OCI-LY3 (cell line): ENCODE data around the gene RCN2.

Source experiments
- H2AFZ ChIP-seq: fragments of 200-600, 300-600 bp; shearing (Covaris generic); 2 replicates; pipeline ENCODE4 v1.6.0; 2014; ENCODE audit warnings: antibody characterized with exemption, low read depth, low read length
- H3K27ac ChIP-seq: fragments of 200-600, 300-600 bp; sonication (generic); 2 replicates; pipeline ENCODE4 v1.5.1; 2014; ENCODE audit warnings: mild to moderate bottlenecking, low read length, moderate library complexity, mixed read lengths
- H3K27me3 ChIP-seq: fragments of 200-600, 300-600 bp; sonication (generic); 2 replicates; pipeline ENCODE4 v1.6.1; 2014; ENCODE audit warnings: low read depth, low read length, mixed read lengths
- H3K36me3 ChIP-seq: fragments of 200-600, 300-600 bp; sonication (generic); replicated peaks from 2 replicates; pipeline ENCODE3; 2014; ENCODE audit warnings: low read depth, low read length, mixed read lengths
- H3K4me1 ChIP-seq: fragments of 300-600, 200-600 bp; sonication (generic); 2 replicates; pipeline ENCODE4 v1.6.1; 2014; ENCODE audit warnings: low read length, mixed read lengths
- H3K4me2 ChIP-seq: fragments of 200-600, 300-600 bp; sonication (generic); 2 replicates; pipeline ENCODE4 v1.6.1; 2014; ENCODE audit warnings: low read length, mixed read lengths
- H3K4me3 ChIP-seq: fragments of 300-600, 200-600 bp; sonication (generic); 2 replicates; pipeline ENCODE4 v1.5.1; 2014; ENCODE audit warnings: antibody characterized with exemption, mild to moderate bottlenecking, low read length, moderate library complexity
- H3K79me2 ChIP-seq: fragments of 300-600, 200-600 bp; shearing (Covaris generic); 2 replicates; pipeline ENCODE4 v1.6.1; 2014; ENCODE audit warnings: mild to moderate bottlenecking, low read length, mixed read lengths
- H3K9ac ChIP-seq: fragments of 300-600, 200-600 bp; shearing (Covaris generic); 2 replicates; pipeline ENCODE4 v1.6.0; 2014; ENCODE audit warnings: mild to moderate bottlenecking, low read length, moderate library complexity
- H3K9me3 ChIP-seq: fragments of 200-600, 300-600 bp; shearing (Covaris generic); 2 replicates; pipeline ENCODE4 v1.6.1; 2014; ENCODE audit warnings: low read length, mixed read lengths; ENCODE audit not compliant: insufficient read depth
- H4K20me1 ChIP-seq: fragments of 200-600, 300-600 bp; sonication (generic); 2 replicates; pipeline ENCODE4 v1.6.1; 2016; ENCODE audit warnings: low read length, mixed read lengths; ENCODE audit not compliant: insufficient read depth
- EZH2phosphoT487 ChIP-seq: fragments of 200-600 bp; shearing (Covaris generic); IDR thresholded peaks from 2 replicates; pipeline ENCODE4 v1.6.1; 2018; ENCODE audit warnings: antibody characterized with exemption, mixed run types, low read depth
- TF ChIP-seq, protein P1 (sequence below): fragments of 200-600, 300-600 bp; sonication (generic); IDR thresholded peaks from 2 replicates; pipeline ENCODE4 v1.5.1; 2014; ENCODE audit warnings: antibody characterized with exemption, low read length, low read depth

Gene RCN2

DNA sequence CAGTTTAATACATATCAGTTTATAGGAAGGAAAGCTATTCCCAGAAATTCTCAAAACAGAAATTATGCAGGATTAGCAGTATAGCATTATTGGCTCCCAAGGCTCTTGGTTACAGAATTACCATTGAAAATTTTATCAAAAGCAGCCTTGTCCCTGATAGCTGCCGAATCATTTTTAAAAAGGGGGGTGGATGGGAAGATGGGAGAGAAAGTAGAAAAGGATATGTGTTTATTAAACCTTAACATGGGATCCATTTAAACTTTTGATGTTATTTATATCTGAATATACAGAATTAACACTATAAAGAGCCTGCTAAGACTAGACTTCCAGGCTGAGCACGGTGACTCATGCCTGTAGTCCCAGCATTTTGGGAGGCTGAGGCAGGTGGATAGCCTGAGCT, 10.8 kb downstream of the RCN2 start:
- no peaks in the 10 kb centered on the region for H3K9me3 ChIP-seq
- no peak overlapping the region for H2AFZ ChIP-seq
- no peak overlapping the region for H3K4me2 ChIP-seq
- TF ChIP-seq EZH2phosphoT487: no peak
- TF ChIP-seq, protein P1, sequence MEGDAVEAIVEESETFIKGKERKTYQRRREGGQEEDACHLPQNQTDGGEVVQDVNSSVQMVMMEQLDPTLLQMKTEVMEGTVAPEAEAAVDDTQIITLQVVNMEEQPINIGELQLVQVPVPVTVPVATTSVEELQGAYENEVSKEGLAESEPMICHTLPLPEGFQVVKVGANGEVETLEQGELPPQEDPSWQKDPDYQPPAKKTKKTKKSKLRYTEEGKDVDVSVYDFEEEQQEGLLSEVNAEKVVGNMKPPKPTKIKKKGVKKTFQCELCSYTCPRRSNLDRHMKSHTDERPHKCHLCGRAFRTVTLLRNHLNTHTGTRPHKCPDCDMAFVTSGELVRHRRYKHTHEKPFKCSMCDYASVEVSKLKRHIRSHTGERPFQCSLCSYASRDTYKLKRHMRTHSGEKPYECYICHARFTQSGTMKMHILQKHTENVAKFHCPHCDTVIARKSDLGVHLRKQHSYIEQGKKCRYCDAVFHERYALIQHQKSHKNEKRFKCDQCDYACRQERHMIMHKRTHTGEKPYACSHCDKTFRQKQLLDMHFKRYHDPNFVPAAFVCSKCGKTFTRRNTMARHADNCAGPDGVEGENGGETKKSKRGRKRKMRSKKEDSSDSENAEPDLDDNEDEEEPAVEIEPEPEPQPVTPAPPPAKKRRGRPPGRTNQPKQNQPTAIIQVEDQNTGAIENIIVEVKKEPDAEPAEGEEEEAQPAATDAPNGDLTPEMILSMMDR: no peak
- H3K27ac ChIP-seq: no peak overlapping the region
- peaks cover 42% of the 10 kb centered on the region for H3K36me3 ChIP-seq
- H3K4me1 ChIP-seq: peaks cover 8% of the 10 kb centered on the region
- no peaks in the 10 kb centered on the region for H4K20me1 ChIP-seq
- H3K27me3 ChIP-seq: no peaks in the 10 kb centered on the region
- no peaks in the 10 kb centered on the region for H3K79me2 ChIP-seq
- H3K4me3 ChIP-seq: no peak overlapping the region
- no peak overlapping the region for H3K9ac ChIP-seq

DNA sequence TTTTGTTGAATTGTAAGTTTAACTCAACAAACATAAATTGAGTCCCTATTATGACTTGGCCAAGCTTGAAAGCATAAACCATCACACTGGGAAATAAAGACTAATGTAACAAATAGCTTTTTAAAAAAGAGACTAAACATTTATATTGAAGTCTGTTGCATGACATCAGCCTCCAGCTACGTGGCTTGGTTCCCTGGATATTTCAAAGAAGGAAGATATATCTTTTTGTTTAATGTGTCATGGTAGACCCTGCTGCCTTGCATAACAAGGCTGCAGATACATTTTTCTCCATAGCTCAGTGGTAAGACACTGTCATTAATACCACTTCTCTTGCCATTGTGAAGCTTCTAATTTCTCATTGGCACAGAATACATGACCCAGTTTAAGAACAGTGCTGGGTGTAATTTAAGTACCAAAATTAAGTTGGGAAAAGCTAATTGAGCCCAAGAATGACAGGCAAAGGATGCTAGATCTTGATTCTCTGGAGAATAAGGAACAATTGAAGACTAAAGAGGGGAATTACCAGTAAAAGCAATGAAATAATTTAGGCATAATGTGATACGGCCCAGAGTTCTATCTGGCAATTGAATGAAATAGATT, 14.0 kb downstream of the RCN2 start:
- Histone ChIP-seq H4K20me1 (no peaks in the 10 kb centered on the region), H3K9me3 (no peaks in the 10 kb centered on the region), H3K27me3 (no peaks in the 10 kb centered on the region), H3K79me2 (no peaks in the 10 kb centered on the region), H3K36me3 (peaks cover 52% of the 10 kb centered on the region), H3K9ac (no peak overlapping the region), H2AFZ (no peak overlapping the region), H3K4me2 (no peak overlapping the region), H3K27ac (no peak overlapping the region), H3K4me3 (no peak overlapping the region), H3K4me1 (peaks cover 6% of the 10 kb centered on the region)
- no peak for TF ChIP-seq EZH2phosphoT487
- TF ChIP-seq, protein P1: no peak

DNA sequence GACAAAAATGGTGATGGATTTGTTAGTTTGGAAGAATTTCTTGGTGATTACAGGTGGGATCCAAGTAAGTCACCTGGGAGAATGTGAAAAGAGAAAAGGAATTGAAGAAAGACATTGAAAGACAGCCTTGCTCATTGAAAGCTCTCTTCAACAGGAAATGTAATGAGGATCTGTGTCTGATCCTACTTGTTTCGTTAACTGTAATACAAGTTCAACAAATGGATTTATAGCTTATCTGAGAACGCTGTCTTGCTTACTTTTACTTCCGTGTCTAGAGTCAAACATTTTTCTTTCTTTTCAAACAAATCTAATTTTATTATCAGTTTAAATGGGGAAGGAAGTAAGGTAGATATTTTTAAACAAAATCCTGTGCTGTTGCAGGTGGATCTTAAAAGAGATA, 15.9 kb downstream of the RCN2 start:
- H3K36me3 ChIP-seq: peaks cover 59% of the 10 kb centered on the region
- no peaks in the 10 kb centered on the region for H3K27me3 ChIP-seq

DNA sequence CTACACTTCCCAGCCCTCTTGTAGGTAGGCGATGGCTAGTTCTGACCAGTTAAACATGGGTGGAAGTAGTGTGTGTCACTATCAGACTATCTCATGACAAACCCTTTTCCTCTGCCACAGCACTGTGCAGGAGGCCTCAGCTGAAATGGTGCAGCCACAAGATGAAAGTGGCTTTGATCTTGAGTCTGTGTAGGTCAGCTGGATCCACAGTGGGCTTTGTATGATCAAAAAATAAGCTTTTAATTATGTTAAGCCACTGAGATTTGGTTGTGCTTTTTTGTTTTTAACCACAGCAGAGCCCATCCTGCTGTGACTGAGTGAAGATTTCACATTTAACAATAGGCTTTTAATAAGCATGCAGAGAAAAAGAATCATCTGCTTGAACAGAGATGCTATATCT, 19.7 kb downstream of the RCN2 start:
- H3K79me2 ChIP-seq: no peaks in the 10 kb centered on the region
- no peaks in the 10 kb centered on the region for H4K20me1 ChIP-seq
- no peak overlapping the region for H3K27ac ChIP-seq
- no peak overlapping the region for H2AFZ ChIP-seq
- no peak overlapping the region for H3K9ac ChIP-seq
- no peak overlapping the region for H3K4me2 ChIP-seq
- no peaks in the 10 kb centered on the region for H3K27me3 ChIP-seq
- no peaks in the 10 kb centered on the region for H3K9me3 ChIP-seq
- H3K4me3 ChIP-seq: no peak overlapping the region
- H3K4me1 ChIP-seq: no peaks in the 10 kb centered on the region
- H3K36me3 ChIP-seq: peaks cover 34% of the 10 kb centered on the region
- TF ChIP-seq EZH2phosphoT487: no peak

More for the DNA sequence above, 15.9 kb downstream of the RCN2 start:
- H3K9me3 ChIP-seq: no peaks in the 10 kb centered on the region
- H3K27ac ChIP-seq: no peak overlapping the region
- H2AFZ ChIP-seq: no peak overlapping the region
- H3K4me1 ChIP-seq: peaks cover 6% of the 10 kb centered on the region
- TF ChIP-seq EZH2phosphoT487: no peak
- TF ChIP-seq, protein P1: no peak
- H3K4me3 ChIP-seq: no peak overlapping the region
- H3K4me2 ChIP-seq: no peak overlapping the region
- H3K79me2 ChIP-seq: no peaks in the 10 kb centered on the region
- H3K9ac ChIP-seq: no peak overlapping the region
- no peaks in the 10 kb centered on the region for H4K20me1 ChIP-seq
